Measurements from ENCODE around the gene OLFML2B.

DNA sequence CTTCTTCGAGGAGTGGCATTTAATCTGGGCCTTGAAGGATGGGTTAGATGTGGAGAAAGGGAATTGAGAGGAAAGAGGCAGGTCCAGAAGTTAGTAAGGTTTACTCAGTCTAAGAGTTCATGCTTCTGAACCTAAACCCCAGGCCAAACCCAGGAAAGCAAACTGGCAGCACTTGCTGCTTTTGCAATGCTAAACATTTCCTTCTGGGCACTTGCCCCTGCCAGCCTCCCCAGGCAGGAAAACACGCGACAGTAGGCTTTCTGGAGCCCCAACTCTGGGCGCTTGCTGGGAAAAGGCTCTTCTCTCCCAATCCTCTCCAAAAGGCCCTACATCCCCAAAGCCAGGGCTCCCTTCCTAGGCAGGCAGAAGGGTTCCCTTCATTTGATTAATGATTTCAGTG, 2.5 kb downstream of the OLFML2B start:
- TF ChIP-seq GATA2 (IDR thresholded peaks at IDR 0.05; ENCODE audit: low read depth, low read length) (no peak), GATA3 (IDR thresholded peaks at IDR 0.05; ENCODE audit: low read depth, low read length) (no peak)
